GM19468 (cell line): ENCODE results near the gene ART3.
A peak's percentile ranks its signal among the peaks of the same experiment; 100 is the strongest.
"Not testable (repeated sequence)": the region's sequence is repeated elsewhere in the genome, so short reads cannot be mapped to it uniquely, and the experiment has no call there.

Experiments
- ATAC-seq: cut with Tn5 transposase; IDR thresholded peaks from one replicate; pipeline ENCODE4 v1.9.1; 2021; ENCODE audit warnings: mild to moderate bottlenecking, moderate library complexity, moderate number of reproducible peaks; ENCODE audit not compliant: unreplicated experiment; ENCODE audit errors: extremely low read depth

ART3 gene

DNA sequence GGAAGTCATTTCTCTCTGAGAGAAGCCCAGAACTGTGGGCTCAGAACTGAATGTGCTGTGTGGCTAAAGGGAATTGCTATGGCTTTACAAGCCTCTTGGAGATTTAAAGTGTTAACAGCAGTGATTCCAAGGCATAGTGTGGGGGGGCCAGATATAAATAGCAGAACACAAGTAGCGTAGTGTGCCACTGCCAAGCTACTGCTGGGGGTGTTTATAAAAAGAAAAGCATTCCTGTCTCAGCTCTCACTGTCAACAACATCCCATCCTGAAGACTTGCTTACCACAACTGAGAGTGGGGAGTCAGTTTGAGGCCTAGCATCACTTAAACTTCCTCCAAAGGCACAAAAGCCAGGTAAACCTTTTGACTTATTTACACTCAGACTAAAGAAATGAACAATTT lies at the start of gene ART3:
ART3 (plus strand) TSS at position 242 of the 400 bp plus-strand sequence. CDS start 1,181 bp downstream, outside the sequence.
- no peak for ATAC-seq

DNA sequence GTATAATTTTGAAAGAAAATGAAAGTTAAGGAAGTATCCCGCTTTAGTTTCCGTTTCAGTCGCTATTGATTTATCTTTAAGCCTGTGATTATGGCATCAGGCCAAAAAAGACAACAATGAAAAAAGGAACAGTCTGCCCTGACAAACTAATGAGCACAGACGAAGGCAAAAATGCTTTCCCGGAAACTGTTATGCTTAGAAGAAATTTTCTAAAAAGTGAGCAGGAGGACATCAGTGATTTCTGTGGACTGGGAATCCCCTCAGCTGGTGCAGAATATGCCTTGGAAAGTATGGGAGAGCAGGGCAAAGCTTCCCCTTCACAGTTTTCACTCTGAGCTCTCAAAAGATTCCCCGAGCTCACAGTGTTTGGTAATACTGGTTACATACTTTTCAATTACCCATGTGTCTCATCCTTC lies 46.2 kb upstream of the ART3 start:
- ATAC-seq, result no peak

- ATAC-seq, result no peak
These were observed 45.2 kb upstream of the ART3 start for GRCh38 chr4:76029300-76029699.

GRCh38 chr4:76035141-76035540 lies 39.4 kb upstream of the ART3 start:
- ATAC-seq, result no peak

DNA sequence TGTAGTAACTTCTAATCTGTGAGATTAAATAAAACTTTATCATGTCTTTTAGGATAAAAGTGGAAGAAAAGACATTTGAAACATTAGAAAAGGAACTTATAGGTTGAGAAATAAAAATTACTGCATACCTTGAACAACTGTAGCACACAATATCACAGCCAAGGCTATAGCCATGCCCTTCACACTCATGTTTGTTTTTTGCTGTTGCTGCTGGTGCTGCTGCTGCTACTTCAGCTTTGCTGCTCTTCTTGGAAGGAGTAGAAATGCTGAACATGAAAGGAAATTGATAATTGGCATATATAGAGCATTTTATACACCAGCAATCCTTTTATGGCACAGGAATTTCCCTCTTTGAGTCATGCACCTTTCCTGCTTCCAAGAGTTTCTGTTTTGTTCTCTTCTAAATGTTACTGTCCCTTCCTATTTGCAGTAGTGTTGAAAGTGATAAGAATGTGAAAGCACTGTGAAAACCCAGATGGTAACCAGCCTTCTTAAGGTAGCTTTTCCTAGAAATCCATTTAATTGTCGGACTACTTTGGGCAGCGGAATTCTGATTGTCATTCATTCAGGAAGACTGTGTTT lies 38.6 kb upstream of the ART3 start, which contains the start of gene CXCL11:
CXCL11 (minus strand) TSS at position 272 of the 582 bp plus-strand sequence; CDS start at position 189, 83 bp downstream.
- ATAC-seq, result no peak

GRCh38 chr4:76036855-76037254 lies 37.7 kb upstream of the ART3 start:
- no peak for ATAC-seq

DNA sequence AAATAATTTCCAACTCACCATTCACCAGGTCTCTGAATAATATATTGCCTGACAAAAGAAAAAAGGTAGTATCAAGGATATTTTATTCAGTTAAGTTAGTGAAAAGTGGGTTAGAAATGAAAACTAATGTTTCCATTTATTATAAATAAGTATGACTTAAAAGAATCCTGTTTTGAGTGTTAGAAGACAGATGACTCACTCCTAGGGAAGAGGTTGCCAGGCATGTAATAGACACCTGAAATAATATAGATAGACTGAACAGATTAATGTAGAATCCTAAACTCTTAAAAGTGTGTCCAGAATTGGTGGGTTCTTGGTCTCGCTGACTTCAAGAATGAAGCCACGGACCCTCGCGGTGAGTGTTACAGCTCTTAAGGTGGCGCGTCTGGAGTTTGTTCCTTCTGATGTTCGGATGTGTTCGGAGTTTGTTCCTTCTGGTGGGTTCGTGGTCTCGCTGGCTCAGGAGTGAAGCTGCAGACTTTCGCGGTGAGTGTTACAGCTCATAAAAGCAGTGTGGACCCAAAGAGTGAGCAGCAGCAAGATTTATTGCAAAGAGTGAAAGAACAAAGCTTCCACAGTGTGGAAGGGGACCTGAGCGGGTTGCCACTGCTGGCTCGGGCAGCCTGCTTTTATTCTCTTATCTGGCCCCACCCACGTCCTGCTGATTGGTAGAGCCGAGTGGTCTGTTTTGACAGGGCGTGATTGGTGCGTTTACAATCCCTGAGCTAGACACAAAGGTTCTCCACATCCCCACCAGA lies 32.1 kb upstream of the ART3 start:
- not testable (repeated sequence) for ATAC-seq

DNA sequence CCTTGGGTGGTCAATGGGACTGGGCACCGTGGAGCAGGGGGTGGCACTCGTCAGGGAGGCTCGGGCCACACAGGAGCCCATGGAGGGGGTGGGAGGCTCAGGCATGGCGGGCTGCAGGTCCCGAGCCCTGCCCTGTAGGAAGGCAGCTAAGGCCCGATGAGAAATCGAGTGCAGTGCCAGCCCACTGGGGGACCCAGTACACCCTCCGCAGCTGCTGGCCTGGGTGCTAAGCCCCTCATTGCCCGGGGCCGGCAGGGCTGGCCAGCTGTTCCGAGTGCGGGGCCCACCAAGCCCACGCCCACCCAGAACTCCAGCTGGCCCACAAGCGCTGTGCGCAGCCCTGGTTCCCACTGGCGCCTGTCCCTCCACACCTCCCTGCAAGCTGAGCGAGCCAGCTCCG lies 31.2 kb upstream of the ART3 start:
- ATAC-seq, result not testable (repeated sequence)

DNA sequence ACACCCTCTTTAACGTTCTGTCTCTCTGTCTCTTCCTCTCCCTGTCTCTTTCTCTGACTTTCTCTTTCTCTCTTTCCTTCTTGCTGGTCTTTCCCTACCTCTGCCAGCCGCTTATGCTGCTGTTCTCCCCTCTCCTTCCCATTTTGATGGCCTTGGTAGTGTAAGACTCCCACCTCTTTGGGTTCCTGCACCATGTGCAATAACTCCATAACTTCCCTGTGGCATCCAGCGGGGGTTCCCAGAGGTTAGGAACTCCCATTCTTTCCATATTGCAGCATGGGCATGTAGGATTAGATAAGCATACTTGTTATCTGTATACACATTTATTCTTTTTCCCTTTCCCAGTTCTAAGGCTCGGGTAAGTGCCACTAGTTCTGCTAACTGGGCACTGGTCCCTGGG lies 29.8 kb upstream of the ART3 start:
- not testable (repeated sequence) for ATAC-seq

- ATAC-seq, result not testable (repeated sequence)
These were observed 24.6 kb upstream of the ART3 start for GRCh38 chr4:76049860-76050416.

- ATAC-seq, result not testable (repeated sequence)
These were observed 23.9 kb upstream of the ART3 start for GRCh38 chr4:76050560-76051050.

- no peak for ATAC-seq
These were observed 20.8 kb upstream of the ART3 start for GRCh38 chr4:76053730-76054129.

DNA sequence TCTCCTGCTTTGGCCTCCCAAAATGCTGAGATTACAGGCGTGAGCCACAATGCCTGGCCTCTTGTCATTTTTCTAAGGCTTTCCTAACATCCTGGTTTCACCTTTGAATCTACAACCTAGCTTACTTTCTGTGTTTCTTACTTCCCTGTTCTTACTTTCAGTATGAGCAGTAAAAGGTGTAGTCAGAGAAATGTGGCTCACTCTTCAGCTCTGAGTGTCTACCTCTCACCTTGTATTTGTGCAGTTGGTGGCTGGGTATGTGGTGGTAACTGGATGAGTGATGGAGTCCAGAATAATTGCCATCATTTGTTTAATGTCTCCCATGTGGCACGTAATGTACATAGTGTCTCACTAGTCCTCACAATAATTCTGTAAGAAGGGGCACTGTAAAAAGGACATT lies 19.5 kb upstream of the ART3 start:
- peak; percentile 90 for ATAC-seq

- no peak for ATAC-seq
These were observed 19.1 kb upstream of the ART3 start for GRCh38 chr4:76055421-76055820.

DNA sequence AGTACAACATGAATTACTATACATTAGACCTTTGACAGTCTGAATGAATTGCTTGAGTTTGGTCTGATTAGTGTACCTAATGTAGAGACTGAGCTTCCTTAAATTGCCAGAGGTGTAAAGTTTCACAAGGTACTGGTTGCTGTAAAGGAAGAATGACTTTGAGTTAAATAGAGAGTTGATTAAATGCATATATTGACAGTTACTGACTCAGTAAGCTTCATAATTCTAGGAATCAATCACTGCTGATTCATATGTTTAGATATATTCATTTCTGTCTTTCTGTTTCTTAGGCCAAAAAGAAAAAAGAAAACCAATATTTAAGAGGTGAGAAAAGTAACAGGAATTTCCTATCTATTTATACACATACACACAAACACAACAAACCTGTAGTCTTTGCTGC lies 16.2 kb upstream of the ART3 start:
- no peak for ATAC-seq

GRCh38 chr4:76058888-76059426 lies 15.6 kb upstream of the ART3 start:
- ATAC-seq, result no peak

DNA sequence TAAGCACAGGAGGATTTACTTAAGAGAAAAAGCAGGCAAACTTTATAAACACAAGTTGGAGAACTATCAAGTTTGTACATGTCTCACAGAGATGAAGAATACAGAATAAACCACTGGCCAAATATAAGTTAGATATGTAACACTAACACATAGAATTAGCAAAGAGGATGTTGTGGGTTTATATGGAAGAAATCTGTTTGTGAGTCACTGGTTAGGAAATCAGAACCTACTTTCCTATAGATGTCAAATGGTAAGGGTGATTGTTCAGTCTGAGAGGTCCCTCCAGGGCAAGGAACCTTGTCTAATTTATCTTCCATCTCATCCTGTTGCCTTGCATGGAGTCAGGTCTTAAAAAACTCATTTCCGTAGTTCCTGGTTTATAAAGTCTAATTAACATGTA lies 14.8 kb upstream of the ART3 start:
- no peak for ATAC-seq

DNA sequence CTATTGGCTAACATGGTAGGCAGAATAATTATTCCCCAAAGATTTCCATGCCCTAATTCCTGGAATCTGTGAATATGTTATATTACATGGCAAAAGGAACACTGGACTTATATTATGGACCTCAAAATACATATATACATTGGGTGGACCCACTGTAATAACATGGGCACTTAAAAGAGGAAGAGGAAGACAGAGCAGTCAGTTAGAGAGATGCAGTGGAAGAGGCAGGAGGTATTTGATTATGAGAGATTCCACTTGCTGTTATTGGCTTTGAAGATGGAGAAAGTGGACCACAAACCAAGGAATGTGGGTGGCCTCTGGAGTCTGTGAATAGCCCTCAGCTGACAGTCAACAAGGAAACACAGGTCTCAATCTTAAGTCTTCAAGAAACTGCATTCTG lies 14.0 kb upstream of the ART3 start:
- ATAC-seq, result no peak

DNA sequence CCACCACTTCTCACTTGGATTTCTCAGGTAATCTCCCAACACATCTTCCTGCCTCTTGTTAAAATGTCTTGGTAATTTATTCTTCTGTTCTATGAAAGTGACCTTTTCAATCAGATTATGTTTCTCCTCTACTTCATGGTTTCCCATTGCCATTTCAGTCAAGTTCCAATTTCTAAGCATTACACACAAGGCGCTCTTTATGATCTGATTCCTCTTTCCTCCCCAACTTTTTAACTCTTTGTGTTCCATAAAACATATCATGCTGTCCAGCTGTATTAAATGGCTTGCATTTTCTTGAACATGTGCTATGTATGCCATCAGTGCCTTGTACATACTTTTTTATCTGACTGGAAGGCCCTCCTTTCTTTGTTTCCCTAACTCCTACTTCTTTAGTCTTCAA lies 13.1 kb upstream of the ART3 start:
- no peak for ATAC-seq

- no peak for ATAC-seq
These were observed 12.5 kb upstream of the ART3 start for GRCh38 chr4:76061982-76062381.

GRCh38 chr4:76066546-76066945 lies 8.0 kb upstream of the ART3 start:
- no peak for ATAC-seq
